GM21526 (cell line): Measurements from ENCODE around the gene C1orf198.

Experiments
- ATAC-seq: cut with Tn5 transposase; IDR thresholded peaks from one replicate; pipeline ENCODE4 v1.9.1; 2021; ENCODE audit warnings: moderate library complexity; ENCODE audit not compliant: unreplicated experiment, low FRiP score

The C1orf198 gene

GRCh38 chr1:230836793-230837192 is 31.5 kb downstream of the C1orf198 start:
- ATAC-seq, result no peak

- no peak for ATAC-seq
Observed at GRCh38 chr1:230836347-230836746, 32.0 kb downstream of the C1orf198 start.

- ATAC-seq, result no peak
Observed at GRCh38 chr1:230834292-230834691, 34.0 kb downstream of the C1orf198 start.

GRCh38 chr1:230833511-230833910 is 34.8 kb downstream of the C1orf198 start:
- no peak for ATAC-seq

GRCh38 chr1:230832476-230832875 is 35.8 kb downstream of the C1orf198 start:
- no peak for ATAC-seq

- no peak for ATAC-seq
Observed at GRCh38 chr1:230831771-230832170, 36.5 kb downstream of the C1orf198 start.

GRCh38 chr1:230828421-230828820 is 39.9 kb downstream of the C1orf198 start:
- no peak for ATAC-seq

GRCh38 chr1:230827801-230828200 is 40.5 kb downstream of the C1orf198 start:
- no peak for ATAC-seq

GRCh38 chr1:230827081-230827681 is 41.1 kb downstream of the C1orf198 start:
- no peak for ATAC-seq

- no peak for ATAC-seq
Observed at GRCh38 chr1:230826166-230826875, 42.0 kb downstream of the C1orf198 start.

- no peak for ATAC-seq
Observed at GRCh38 chr1:230825761-230826160, 42.6 kb downstream of the C1orf198 start.

- no peak for ATAC-seq
Observed at GRCh38 chr1:230824919-230825721, 43.2 kb downstream of the C1orf198 start.

- no peak for ATAC-seq
Observed at GRCh38 chr1:230824551-230824918, 43.8 kb downstream of the C1orf198 start.

GRCh38 chr1:230823931-230824381 is 44.4 kb downstream of the C1orf198 start:
- no peak for ATAC-seq

- no peak for ATAC-seq
Observed at GRCh38 chr1:230823426-230823825, 44.9 kb downstream of the C1orf198 start.

- ATAC-seq, result no peak
Observed at GRCh38 chr1:230822092-230822581, 46.2 kb downstream of the C1orf198 start.

- no peak for ATAC-seq
Observed at GRCh38 chr1:230821346-230821745, 47.0 kb downstream of the C1orf198 start.

GRCh38 chr1:230820568-230820967 is 47.8 kb downstream of the C1orf198 start:
- ATAC-seq, result no peak

GRCh38 chr1:230819976-230820375 is 48.3 kb downstream of the C1orf198 start:
- ATAC-seq, result no peak

GRCh38 chr1:230818901-230819300 is 49.4 kb downstream of the C1orf198 start:
- ATAC-seq, result no peak

- no peak for ATAC-seq
Observed at GRCh38 chr1:230818367-230818766, 50.0 kb downstream of the C1orf198 start.
